Neuronal stem cell (in vitro differentiated cells): ENCODE measurements around the gene WDR76.
"Not testable (repeated sequence)": the region's sequence is repeated elsewhere in the genome, so short reads cannot be mapped to it uniquely, and the experiment has no call there.

Experiments used
- DNase-seq: peaks from one replicate; pipeline ENCODE4 v3.0.0-alpha.2; 2013; ENCODE audit warnings: low spot score
- H2AFZ ChIP-seq: one replicate; pipeline ENCODE4 v1.6.1; 2013; ENCODE audit warnings: mild to moderate bottlenecking, low read length, inconsistent platforms
- H2AK5ac ChIP-seq: 2 replicates; pipeline ENCODE4 v1.6.1; 2013; ENCODE audit warnings: low read depth, mild to moderate bottlenecking, inconsistent platforms, low read length, moderate library complexity, mixed read lengths
- H2BK120ac ChIP-seq: 2 replicates; pipeline ENCODE4 v1.6.1; 2013; ENCODE audit warnings: low read depth, mild to moderate bottlenecking, inconsistent platforms, low read length, moderate library complexity, mixed read lengths
- H2BK12ac ChIP-seq: one replicate; pipeline ENCODE4 v1.6.1; 2013; ENCODE audit warnings: low read length, inconsistent platforms
- H2BK15ac ChIP-seq: 2 replicates; pipeline ENCODE4 v1.6.1; 2013; ENCODE audit warnings: mild to moderate bottlenecking, low read length, inconsistent platforms, mixed read lengths
- H2BK5ac ChIP-seq: one replicate; pipeline ENCODE4 v1.6.1; 2013; ENCODE audit warnings: inconsistent platforms, mild to moderate bottlenecking, low read length, moderate library complexity
- H3K14ac ChIP-seq: one replicate; pipeline ENCODE4 v1.6.1; 2013; ENCODE audit warnings: low read length, inconsistent platforms
- H3K18ac ChIP-seq: 2 replicates; pipeline ENCODE4 v1.6.1; 2013; ENCODE audit warnings: low read length, inconsistent platforms
- H3K23ac ChIP-seq: 2 replicates; pipeline ENCODE4 v1.6.1; 2013; ENCODE audit warnings: low read depth, mild to moderate bottlenecking, mixed read lengths, low read length, inconsistent platforms; ENCODE audit not compliant: poor library complexity
- H3K27ac ChIP-seq: replicated peaks from 3 replicates; pipeline ENCODE4 v1.5.1; 2013; ENCODE audit warnings: low read length, inconsistent platforms
- H3K27me3 ChIP-seq, 3 experiments: 2 replicates each; pipeline ENCODE4 v1.6.1; 2013; ENCODE audit warnings: low read length in 3 of 3, mild to moderate bottlenecking in 2 of 3, inconsistent platforms in 1 of 3, low read depth in 1 of 3, mixed read lengths in 1 of 3, moderate library complexity in 1 of 3; ENCODE audit not compliant: control insufficient read depth in 3 of 3, insufficient read depth in 3 of 3
- H3K36me3 ChIP-seq, 2 donors: replicated peaks in 1 of 2; 2 replicates each; pipeline ENCODE4 v1.6.1; 2013; ENCODE audit warnings: low read length in 2 of 2; ENCODE audit not compliant: control insufficient read depth in 2 of 2, insufficient read depth in 2 of 2
- H3K4ac ChIP-seq: 2 replicates; pipeline ENCODE4 v1.6.1; 2013; ENCODE audit warnings: inconsistent platforms, mild to moderate bottlenecking, low read length, moderate library complexity
- H3K4me1 ChIP-seq, 2 donors: 1 replicate in 1 of 2; 2 replicates in 1 of 2; pipeline ENCODE4 v1.6.1; 2013; ENCODE audit warnings: low read length in 2 of 2, low read depth in 1 of 2; ENCODE audit not compliant: control insufficient read depth in 2 of 2, insufficient read depth in 1 of 2
- H3K4me2 ChIP-seq: one replicate; pipeline ENCODE4 v1.6.1; 2013; ENCODE audit warnings: mild to moderate bottlenecking, low read length, inconsistent platforms; ENCODE audit not compliant: insufficient read depth, poor library complexity, severe bottlenecking
- H3K4me3 ChIP-seq, 2 donors: 2 replicates each; pipeline ENCODE4 v1.5.1; 2013; ENCODE audit warnings: low read length in 2 of 2, mild to moderate bottlenecking in 2 of 2, inconsistent platforms in 1 of 2, moderate library complexity in 1 of 2
- H3K79me1 ChIP-seq: one replicate; pipeline ENCODE4 v1.6.1; 2013; ENCODE audit warnings: low read depth, mild to moderate bottlenecking, inconsistent platforms, low read length, moderate library complexity
- H3K9ac ChIP-seq: one replicate; pipeline ENCODE4 v1.6.1; 2013; ENCODE audit warnings: mild to moderate bottlenecking, low read depth, low read length, inconsistent platforms; ENCODE audit not compliant: poor library complexity
- H3K9me3 ChIP-seq, 2 donors: replicated peaks in 1 of 2; 2 replicates each; pipeline versions ENCODE3 to v1.6.1; 2013; ENCODE audit warnings: low read length in 2 of 2, mild to moderate bottlenecking in 2 of 2, inconsistent platforms in 1 of 2, low read depth in 1 of 2, mixed read lengths in 1 of 2, moderate library complexity in 1 of 2; ENCODE audit not compliant: control insufficient read depth in 2 of 2, insufficient read depth in 1 of 2
- H4K8ac ChIP-seq: one replicate; pipeline ENCODE4 v1.6.1; 2013; ENCODE audit warnings: low read depth, mild to moderate bottlenecking, inconsistent platforms, low read length, moderate library complexity
- H4K91ac ChIP-seq: one replicate; pipeline ENCODE4 v1.6.1; 2013; ENCODE audit warnings: low read length, low read depth, mild to moderate bottlenecking, inconsistent platforms; ENCODE audit not compliant: poor library complexity
- WGBS, 2 donors: extraction: QIAGEN DNeasy Blood & Tissue Kit; methylation state at CpG; one replicate each; pipeline ENCODE4 v1.1.7; 2013; ENCODE audit warnings: missing lambda C conversion rate in 2 of 2, mixed read lengths in 1 of 2; ENCODE audit not compliant: insufficient read length in 2 of 2, insufficient replicate concordance in 1 of 2; ENCODE audit errors: extremely low coverage in 2 of 2; 5-methylcytosine and 5-hydroxymethylcytosine counted together

Gene WDR76

DNA sequence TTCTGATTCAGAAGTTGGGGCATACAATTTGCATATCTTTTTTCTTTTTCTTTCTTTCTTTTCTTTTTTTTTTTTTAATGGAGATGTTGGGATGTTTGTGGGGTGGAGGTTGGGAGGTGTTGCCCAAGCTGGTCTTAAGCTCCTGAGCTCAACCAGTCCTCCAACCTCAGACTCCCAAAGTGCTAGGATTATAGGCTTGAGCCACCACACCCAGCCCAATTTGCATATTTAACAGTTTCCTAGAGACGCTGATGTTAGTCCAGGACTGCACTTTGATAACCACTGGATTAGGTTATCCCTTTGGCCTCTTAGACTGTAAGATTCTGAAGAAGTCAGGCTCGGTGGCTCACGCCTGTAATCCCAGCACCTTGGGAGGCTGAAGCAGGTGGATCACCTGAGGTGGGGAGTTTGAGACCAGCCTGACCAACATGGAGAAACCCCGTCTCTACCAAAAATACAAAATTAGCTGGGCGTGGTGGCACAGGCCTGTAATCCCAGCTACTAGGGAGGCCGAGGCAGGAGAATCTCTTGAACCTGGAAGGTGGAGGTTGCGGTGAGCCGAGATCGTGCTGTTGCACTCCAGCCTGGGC, 3.2 kb downstream of the WDR76 start:
- H3K4me1 ChIP-seq, H2AFZ ChIP-seq, H3K9me3 ChIP-seq, H3K14ac ChIP-seq, H2AK5ac ChIP-seq, H3K4me3 ChIP-seq, H3K9ac ChIP-seq, H3K4ac ChIP-seq, H4K8ac ChIP-seq, DNase-seq, H3K27me3 ChIP-seq, H2BK12ac ChIP-seq, H3K23ac ChIP-seq, H3K4me2 ChIP-seq, H3K27ac ChIP-seq, H4K91ac ChIP-seq, H2BK5ac ChIP-seq, H3K79me1 ChIP-seq, H3K18ac ChIP-seq, H2BK120ac ChIP-seq, H2BK15ac ChIP-seq: not testable (repeated sequence)
- peaks cover 5 to 44% of the 10 kb centered on the region in 2 donors for H3K36me3 ChIP-seq
- no CpG with 5 or more reads among the region's 9 CpGs for WGBS, 2 donors

DNA sequence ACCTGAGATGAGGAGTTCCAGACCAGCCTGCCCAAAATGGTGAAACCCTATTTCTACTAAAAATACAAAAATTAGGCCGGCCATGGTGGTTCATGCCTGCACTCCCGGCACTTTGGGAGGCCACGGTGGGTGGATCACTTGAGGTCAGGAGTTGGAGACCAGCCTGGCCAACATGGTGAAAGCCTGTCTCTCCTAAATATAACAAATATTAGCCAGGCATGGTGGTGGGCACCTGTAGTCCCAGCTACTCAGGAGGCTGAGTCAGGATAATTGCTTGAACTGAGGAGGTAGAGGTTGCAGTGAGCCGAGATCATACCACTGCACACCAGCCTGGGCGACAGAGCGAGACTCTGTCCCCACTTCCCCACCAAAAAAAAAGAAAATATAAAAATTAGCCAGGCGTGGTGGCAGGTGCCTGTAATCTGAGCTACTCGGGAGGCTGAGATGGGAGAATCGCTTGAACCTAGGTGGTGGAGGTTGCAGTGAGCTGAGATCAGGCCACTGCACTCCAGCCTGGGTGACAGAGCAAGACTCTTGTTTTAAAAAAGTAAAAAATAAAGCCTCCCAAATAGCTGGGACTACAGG, 4.0 kb downstream of the WDR76 start:
- H3K23ac ChIP-seq, H3K27me3 ChIP-seq, H3K4me3 ChIP-seq, H3K9ac ChIP-seq, H2BK12ac ChIP-seq, H3K4me2 ChIP-seq, H3K4ac ChIP-seq, H2AK5ac ChIP-seq, H3K4me1 ChIP-seq, H2BK120ac ChIP-seq, H2BK15ac ChIP-seq, H4K91ac ChIP-seq, H2BK5ac ChIP-seq, H3K18ac ChIP-seq, H3K79me1 ChIP-seq, H2AFZ ChIP-seq, H4K8ac ChIP-seq, DNase-seq, H3K9me3 ChIP-seq, H3K27ac ChIP-seq, H3K14ac ChIP-seq: not testable (repeated sequence)
- H3K36me3 ChIP-seq = peaks cover 6 to 51% of the 10 kb centered on the region in 2 donors
- WGBS, 2 donors = no CpG with 5 or more reads among the region's 9 CpGs

DNA sequence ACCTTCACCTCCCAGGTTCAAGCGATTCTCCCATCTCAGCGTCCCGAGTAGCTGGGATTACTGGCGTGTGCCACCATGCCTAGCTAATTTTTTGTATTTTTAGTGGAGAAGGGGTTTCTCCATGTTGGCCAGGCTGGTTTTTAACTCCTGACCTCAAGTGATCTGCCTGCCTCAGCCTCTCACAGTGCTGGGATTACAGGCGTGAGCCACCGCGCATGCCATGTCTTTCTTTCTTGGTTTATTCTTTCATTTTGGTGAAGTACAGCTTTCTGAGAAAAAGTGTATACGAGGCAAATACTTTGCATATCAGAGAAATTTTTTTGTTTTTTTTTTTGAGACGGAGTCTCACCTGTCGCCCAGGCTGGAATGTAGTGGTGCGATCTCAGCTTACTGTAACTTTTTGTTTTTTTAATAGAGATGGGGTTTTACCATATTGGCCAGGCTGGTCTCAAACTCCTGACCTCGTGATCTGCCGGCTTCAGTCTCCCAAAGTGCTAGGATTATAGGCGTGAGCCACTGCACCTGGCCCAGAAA, 4.8 kb downstream of the WDR76 start:
- H3K27ac ChIP-seq, H3K4me1 ChIP-seq, H3K23ac ChIP-seq, H3K9ac ChIP-seq, H2BK15ac ChIP-seq, H3K9me3 ChIP-seq, H3K27me3 ChIP-seq, H3K4ac ChIP-seq, H3K4me2 ChIP-seq, H2AFZ ChIP-seq, H2BK12ac ChIP-seq, H3K18ac ChIP-seq, H3K14ac ChIP-seq, H3K79me1 ChIP-seq, DNase-seq, H2BK5ac ChIP-seq, H2AK5ac ChIP-seq, H4K91ac ChIP-seq, H4K8ac ChIP-seq, H2BK120ac ChIP-seq, H3K4me3 ChIP-seq: not testable (repeated sequence)
- WGBS, 2 donors = no CpG with 5 or more reads among the region's 14 CpGs
- H3K36me3 ChIP-seq = peaks cover 7 to 59% of the 10 kb centered on the region in 2 donors

DNA sequence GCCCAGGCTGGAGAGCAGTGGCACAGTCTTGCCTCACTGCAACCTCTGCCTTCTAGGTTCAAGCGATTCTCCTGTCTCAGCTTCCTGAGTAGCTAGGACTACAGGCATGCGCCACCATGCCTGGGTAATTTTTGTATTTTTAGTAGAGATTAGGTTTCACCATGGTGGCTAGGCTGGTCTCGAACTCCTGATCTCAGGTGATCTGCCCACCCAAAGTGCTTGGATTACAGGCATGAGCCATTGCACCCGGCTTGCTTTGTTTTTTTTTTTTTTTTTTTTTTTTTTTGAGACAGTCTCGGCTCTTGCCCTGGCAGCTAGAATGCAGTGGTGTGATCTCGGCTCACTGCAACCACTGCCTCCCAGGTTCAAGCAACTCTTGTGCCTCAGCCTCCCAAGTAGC, 5.7 kb downstream of the WDR76 start:
- H2BK12ac ChIP-seq, H3K27ac ChIP-seq, H3K79me1 ChIP-seq, H2BK5ac ChIP-seq, H2AFZ ChIP-seq, H3K4ac ChIP-seq, H3K9me3 ChIP-seq, H3K27me3 ChIP-seq, H3K9ac ChIP-seq, H3K4me1 ChIP-seq, H2AK5ac ChIP-seq, H3K4me3 ChIP-seq, H3K23ac ChIP-seq, H3K18ac ChIP-seq, H3K4me2 ChIP-seq, DNase-seq, H2BK15ac ChIP-seq, H3K14ac ChIP-seq, H2BK120ac ChIP-seq, H4K91ac ChIP-seq, H4K8ac ChIP-seq: not testable (repeated sequence)
- WGBS, 2 donors = no CpG with 5 or more reads among the region's 6 CpGs
- H3K36me3 ChIP-seq = peaks cover 8 to 68% of the 10 kb centered on the region in 2 donors
